ENCODE results near the gene SELENOM. TPM values are rescaled to one million over a fixed set of nuclear protein-coding genes. Genes with fewer than 3 reads are reported as not detected.

Gene SELENOM
- polyA plus RNA-seq, 1 experiment: 89.0 TPM

- CTCF ChIA-PET: interaction anchor here (1.5 to 3.2 kb wide), 2 partner anchors 27 to 30 kb away, joined by 9 to 10 read pairs; no protein-coding TSS in a partner anchor
- POLR2A ChIA-PET: interaction anchor here (0.8 to 1.6 kb wide), 6 partner anchors 11 to 89 kb away, joined by 3 to 12 read pairs (median 6); partner anchors contain the start of genes MORC2, SMTN and TUG1
- TF ChIP-seq CTCF (IDR thresholded peaks at IDR 0.05; ENCODE audit: low read depth, low read length): no peak
- peak overlapping the region; percentile 86 for H3K27ac ChIP-seq (ENCODE audit: low read depth, low read length)
- no peaks in the 10 kb centered on the region for H3K27me3 ChIP-seq (ENCODE audit: control insufficient read depth, insufficient read depth, low read length)
- peak; percentile 98 for DNase-seq (ENCODE audit: low read depth, low spot score)
- H3K9me3 ChIP-seq (ENCODE audit: control insufficient read depth, insufficient read depth, low read length): no peaks in the 10 kb centered on the region
- no peak overlapping the region for H3K4me3 ChIP-seq (ENCODE audit: low read depth, low read length)
Observed at GRCh38 chr22:31055635-31056159, 51.7 kb downstream of the SELENOM start.

GRCh38 chr22:31055117-31055634, 52.2 kb downstream of the SELENOM start:
- ChIA-PET POLR2A (interaction anchor here (0.8 to 1.6 kb wide), 6 partner anchors 10 to 89 kb away, joined by 3 to 12 read pairs (median 6); partner anchors contain the start of genes MORC2, SMTN and TUG1), CTCF (interaction anchor here (1.5 to 3.2 kb wide), 2 partner anchors 27 to 30 kb away, joined by 9 to 10 read pairs; no protein-coding TSS in a partner anchor)

More at GRCh38 chr22:31055117-31055634, 52.2 kb downstream of the SELENOM start:
- no peak overlapping the region for H3K4me3 ChIP-seq (ENCODE audit: low read depth, low read length)
- no peaks in the 10 kb centered on the region for H3K9me3 ChIP-seq (ENCODE audit: control insufficient read depth, insufficient read depth, low read length)
- H3K27me3 ChIP-seq (ENCODE audit: control insufficient read depth, insufficient read depth, low read length): no peaks in the 10 kb centered on the region
- peak overlapping the region; percentile 86 for H3K27ac ChIP-seq (ENCODE audit: low read depth, low read length)
- no peak for DNase-seq (ENCODE audit: low read depth, low spot score)
- no peak for TF ChIP-seq CTCF (IDR thresholded peaks at IDR 0.05; ENCODE audit: low read depth, low read length)

Other genes starting within 250 kb of the SELENOM start
- 16.3 and 25.9 TPM in 2 replicates for gene MORC2, start 138.8 kb downstream of the SELENOM start, polyA plus RNA-seq (2011; rRNA removed)
- gene TUG1, start 138.3 kb downstream of the SELENOM start, polyA plus RNA-seq (2011; rRNA removed): 129 and 152 TPM in 2 replicates
- gene SMTN, start 26.2 kb downstream of the SELENOM start, polyA plus RNA-seq (2011; rRNA removed): 13.2 and 14.1 TPM in 2 replicates
- 0.91 and 0.92 TPM in 2 replicates for gene INPP5J, start 15.4 kb upstream of the SELENOM start, polyA plus RNA-seq (2011; rRNA removed)
- 0.10 and 0.11 TPM in 2 replicates for gene PLA2G3, start 32.9 kb upstream of the SELENOM start, polyA plus RNA-seq (2011; rRNA removed)
- gene RNF185, start 52.6 kb upstream of the SELENOM start, polyA plus RNA-seq (2011; rRNA removed): 57.3 and 59.4 TPM in 2 replicates
- gene LIMK2, start 104.7 kb upstream of the SELENOM start, polyA plus RNA-seq (2011; rRNA removed): 5.0 and 9.0 TPM in 2 replicates
- gene PIK3IP1, start 184.9 kb upstream of the SELENOM start, polyA plus RNA-seq (2011; rRNA removed): 23.3 and 23.8 TPM in 2 replicates
- 9.9 and 13.3 TPM in 2 replicates for gene PATZ1, start 238.8 kb upstream of the SELENOM start, polyA plus RNA-seq (2011; rRNA removed)